GM19372 (cell line): ENCODE measurements around the gene IDH1.
"Not testable (repeated sequence)": the region's sequence is repeated elsewhere in the genome, so short reads cannot be mapped to it uniquely, and the experiment has no call there.

Experiments used
- ATAC-seq: cut with Tn5 transposase; IDR thresholded peaks from one replicate; pipeline ENCODE4 v1.9.1; 2021; ENCODE audit warnings: mild to moderate bottlenecking, low read depth, moderate library complexity; ENCODE audit not compliant: unreplicated experiment

Gene IDH1

DNA sequence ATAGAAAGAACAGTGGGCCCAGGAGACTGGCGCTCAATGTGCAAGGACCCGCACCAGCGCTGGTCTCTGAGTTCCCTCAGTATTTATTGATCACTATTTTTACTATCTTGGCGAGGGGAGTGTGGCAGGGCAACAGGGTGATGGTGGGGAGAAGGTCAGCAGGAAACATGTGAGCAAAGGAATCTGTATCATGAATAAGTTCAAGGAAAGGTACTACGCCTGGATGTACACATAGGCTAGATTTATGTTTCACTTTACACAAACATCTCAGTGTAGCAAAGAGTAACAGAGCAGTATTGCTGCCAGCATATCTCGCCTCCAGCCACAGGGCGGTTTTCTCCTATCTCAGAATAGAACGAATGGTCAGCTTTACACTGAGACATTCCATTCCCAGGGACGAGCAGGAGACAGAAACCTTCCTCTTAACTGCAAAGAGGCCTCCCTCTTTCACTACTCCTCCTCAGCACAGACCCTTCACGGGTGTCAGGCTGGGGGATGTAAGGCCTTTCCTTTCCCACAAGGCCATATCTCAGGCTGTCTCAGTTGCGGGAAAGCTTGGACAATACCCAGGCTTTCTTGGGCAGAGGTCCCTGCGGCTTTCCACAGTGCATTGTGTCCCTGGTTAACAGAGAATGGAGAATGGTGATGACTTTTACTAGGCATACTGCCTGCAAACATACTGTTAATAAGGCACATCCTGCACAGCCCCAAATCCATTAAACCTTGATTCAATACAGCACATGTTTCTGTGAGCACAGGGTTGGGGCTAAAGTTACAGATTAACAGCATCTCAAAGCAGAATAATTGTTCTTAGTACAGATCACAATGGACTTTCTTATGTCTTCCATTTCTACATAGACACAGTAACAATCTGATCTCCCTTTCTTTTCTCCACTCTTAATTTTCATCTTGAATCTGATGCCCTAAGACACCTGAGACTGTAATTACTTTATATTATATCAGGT is 2.3 kb upstream of the IDH1 start:
- ATAC-seq: not testable (repeated sequence)

DNA sequence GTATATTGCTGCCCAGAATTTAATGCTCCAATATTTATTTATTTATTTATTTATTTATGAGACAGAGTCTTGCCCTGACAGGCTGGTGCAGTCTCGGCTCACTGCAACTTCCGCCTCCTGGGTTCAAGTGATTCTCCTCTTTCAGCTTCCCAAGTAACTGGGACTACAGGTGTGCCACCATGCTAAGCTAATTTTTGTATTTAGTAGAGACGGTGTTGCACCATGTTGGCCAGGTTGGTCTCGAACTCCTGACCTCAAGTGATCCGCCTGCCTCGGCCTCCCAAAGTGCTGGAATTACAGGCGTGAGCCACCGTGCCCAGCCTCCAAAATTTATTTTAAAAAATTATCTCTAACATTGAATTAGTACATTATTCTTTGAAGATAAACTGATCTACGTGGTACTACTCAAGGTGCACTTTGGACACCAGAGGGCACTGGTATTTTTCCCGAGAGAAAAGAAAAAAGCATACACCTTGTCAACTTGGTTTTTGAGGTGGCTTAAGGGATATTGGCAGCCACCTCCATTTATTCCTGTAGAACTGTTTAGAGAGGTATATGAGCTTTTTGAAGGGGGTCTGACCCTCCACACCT is 1.4 kb upstream of the IDH1 start:
- no peak for ATAC-seq

DNA sequence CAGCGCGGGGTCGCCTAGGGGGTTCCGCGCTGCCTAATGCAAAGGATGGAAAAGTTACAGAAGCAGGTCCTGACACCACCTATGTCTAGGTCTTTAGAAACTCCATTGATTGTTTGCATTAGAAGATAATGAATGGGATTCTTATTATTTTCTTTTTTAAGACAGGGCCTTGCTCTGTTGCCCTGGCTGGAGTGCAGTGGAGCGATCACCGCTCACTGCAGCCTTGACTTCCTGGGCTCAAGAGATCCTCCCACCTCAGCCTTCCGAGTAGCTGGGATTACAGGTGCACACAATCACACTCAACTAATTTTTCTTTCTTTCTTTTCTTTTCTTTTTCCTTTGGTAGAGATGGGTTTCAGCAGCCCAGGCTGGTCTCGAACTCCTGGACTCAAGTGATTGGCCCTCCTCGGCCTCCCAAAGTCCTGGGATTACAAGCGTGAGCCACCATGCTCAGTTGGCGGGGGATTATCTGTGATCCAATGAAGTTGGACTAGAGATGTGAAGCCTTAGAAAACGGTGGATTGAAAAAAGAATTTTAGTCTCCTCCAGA is 761 bp upstream of the IDH1 start:
- peak; percentile 17 for ATAC-seq

DNA sequence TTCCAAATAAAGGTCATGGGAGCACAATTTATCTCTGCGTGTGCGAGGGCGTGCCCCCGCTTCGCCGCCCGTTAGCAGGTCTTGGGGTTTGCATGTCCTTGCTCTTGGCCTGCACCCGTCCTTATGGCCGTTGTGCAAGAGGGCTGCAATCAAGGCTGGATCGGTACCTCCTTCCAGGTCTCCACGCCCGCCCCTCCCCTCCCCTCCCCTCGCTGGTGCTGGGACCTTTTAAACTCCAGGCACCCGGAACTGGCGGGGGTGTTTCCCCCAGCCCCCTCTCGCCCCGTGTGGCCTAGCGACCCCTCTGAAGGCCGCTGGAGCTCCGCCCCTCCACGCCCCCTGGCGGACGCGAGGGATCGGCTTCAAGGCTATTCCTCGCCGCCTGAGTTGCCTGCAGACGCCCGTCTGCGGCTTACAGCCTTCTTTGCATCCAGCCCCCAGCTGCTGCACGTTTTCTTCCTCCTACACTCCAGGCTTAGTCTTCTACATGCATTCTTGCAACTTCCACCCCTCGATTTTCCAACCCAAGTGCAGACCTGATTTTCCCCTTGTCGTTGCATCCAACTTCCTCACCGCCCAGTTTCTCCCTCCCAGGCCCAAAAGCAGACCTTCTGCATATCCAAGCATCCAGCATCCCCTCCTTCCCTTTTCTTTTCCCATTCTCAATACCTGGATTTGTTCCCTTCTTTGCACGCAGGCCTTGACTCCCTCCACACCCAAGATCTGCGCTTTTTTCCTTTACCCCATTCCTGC is 577 bp downstream of the IDH1 start:
- ATAC-seq: peak; percentile 63

DNA sequence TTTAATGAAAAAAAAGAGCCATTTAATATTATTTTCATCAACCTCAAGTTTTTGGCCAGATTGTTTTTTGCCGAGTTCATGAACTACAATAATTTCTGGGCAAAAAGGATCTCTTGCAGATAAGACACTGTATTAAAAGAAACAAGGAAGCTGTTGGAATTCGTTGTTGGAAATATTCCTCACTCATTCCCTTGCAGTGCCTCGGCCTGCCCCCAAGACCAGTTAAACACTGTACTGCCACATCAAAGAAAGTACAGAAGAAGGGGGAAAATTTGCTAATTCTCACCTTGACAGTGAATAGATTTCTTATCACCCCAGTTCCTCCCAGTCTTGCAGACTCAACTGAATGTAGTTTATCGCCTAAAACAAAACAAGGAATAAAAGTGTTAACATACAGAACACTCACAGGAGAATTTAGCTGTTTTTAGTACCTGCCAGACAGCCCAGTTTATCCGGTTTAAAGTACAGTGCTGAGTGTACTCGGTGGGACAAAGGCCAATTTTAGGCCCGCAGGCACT is 1.2 kb downstream of the IDH1 start:
- ATAC-seq: no peak

DNA sequence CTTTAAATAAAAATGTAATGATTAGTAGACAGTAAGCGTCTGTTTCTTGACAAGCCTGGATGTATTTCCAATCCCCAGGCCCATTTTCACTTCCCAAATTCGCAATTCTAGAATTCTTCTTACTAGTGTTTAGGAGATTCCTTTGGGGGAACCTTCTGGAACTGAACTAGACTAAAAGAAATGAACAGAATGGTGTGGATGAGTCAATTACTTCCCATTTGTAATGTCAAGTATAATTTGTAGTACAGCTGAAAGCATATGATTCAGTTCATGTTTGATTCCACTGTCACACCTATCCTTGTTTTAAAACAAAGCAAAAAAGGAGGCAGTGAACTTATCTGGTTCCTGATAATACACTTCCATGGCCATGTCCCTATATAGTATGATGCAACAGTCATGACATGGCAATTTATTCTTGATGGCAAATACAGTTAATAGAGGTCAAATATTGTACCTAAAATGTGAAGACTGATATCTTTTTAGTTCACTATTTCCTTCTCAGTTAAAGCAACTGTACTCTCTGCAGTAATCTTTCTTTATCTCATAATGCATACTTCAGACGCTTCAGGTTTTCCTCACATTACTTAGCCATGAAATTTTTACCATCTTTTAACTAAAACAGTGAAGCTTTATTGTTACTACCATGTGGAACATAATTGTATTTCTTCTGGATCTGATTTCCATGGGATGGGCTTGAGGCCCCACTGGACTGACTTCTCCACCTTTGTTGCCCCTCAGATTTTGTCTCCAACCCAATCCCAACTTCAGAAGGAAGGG is 2.0 kb downstream of the IDH1 start:
- ATAC-seq: no peak

DNA sequence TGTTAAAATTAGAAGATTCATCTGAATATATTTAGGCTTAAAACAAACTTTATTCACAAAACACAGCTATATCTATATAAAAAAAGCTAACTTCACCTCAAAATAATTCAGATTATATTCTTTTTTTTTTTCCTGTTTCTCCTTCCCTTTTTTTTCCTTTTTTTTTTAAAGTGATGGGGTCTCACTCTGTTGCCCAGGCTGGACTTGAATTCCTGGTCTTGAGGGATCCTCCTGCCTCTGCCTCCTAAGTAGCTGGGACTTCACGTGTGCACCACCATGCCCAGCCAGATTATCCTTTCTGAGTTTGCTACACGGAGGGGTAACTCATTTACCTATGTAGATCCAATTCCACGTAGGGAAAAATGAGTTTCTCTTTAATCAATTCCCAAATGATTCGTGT is 3.8 kb downstream of the IDH1 start:
- ATAC-seq: no peak

DNA sequence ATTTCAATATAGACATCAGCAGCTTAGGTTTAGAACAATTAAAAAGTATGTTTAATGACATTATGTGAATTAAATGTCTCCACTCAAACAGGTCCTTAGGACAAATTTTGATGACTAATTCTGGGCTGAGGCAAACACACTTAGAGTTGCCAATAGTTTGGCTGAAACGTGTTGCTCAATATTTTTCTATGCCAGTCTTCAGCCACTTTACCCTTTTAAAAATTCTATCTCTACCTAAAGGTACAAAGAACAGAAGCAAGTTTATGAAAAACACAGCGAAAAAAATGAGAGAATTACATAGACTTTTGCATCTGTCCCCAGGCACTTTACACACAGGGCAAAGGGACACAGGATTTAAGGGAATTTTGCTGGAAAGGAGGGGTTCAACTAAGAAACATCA is 4.5 kb downstream of the IDH1 start:
- ATAC-seq: no peak

DNA sequence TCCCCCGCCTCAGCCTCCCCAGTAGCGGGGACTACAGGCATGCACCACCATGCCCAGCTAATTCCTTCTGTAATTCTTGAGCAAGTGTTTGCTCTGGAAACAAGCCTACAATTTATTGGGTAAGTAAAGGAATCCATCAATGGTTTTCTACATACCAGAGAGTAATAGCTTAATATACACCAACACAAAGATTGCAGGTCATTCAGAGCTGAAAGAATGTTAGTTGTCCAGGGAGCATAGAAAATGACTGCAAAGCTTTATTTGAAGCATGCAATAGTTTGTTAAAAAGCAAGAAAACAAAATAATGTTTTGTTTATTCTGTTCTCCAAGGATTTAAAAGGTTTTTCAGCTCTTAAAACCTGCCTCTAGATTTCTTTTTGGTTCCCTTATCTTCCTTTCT is 5.6 kb downstream of the IDH1 start:
- ATAC-seq: no peak

DNA sequence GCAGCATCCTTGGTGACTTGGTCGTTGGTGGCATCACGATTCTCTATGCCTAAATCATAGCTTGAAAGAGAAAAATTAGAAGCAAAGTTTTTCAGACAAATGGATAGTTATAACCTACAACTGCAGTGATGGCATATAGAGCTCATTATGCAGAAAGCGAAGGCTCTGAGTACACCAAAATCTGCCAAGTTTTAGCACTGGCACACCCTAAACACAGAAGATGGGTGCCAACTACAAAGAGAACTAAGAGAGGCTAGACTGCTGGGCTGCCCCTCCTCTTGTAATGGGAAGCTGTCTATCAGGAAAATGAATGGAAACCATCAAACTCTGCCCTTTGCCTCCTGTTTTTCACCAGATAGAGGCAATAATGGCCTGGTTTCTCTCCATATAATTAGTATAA is 6.3 kb downstream of the IDH1 start:
- ATAC-seq: no peak

DNA sequence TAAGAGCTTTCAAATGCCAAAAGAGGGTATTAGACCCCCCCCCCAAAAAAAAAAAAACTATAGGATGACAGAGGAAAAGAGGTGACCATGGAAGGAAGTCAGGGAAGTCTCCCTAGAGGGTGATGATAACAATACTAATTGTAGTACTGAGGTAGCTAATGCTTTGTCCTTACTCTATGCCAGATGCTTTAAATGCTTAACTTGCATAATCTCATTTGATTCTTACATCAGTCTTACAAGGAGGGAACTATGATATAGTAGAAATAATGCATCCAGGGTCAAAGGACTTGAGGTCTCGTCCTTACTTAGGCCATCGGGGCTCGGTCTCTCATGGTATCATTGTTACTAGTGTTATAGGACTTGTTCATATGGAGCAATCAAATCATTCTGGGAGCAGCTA is 9.1 kb downstream of the IDH1 start:
- ATAC-seq: no peak

DNA sequence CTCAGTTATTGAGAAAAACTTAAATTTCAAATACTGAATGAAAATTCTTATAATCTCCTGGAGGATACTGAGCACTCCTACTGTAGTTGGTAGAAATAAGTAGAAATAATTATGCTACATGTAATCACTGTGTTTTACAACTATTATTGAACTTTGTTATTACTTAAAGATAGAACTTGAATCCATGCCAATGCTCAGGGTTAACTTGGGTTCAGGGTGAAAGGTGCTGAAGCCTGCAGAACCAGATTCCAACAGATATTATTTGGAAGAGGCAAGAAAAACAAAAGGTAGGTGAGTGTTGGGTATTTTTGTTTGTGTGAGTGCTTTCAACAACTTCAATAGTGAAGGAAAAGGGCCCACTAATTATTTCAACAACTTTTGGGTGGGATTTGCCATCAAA is 10.4 kb downstream of the IDH1 start:
- no peak for ATAC-seq

DNA sequence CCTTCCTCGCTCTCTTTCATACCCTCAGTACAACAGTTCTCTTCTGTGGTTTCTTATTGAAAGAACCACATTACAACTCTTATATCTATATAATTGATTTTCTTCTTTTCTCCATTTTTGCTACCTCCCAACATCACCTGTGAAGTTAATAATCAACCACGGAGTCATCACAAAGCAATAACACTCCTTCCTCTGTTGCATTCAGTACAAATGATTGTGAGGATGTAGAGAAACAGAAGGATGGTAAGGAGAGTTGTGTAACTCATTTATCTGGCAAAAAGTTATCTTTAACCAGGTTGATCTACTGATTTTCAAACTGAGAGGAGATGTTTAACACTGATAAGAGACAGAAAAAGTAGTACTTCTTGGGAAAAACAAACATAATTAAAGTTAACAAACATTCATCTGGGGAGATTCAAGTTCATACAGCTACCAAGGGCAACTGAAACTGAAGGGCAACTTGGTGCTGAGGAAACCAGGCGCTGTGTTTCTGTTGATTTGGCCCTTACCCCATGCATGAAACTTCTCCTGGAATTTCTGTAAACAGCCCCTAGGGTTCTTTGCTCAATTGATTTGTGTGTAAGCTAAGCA is 14.2 kb downstream of the IDH1 start:
- no peak for ATAC-seq

DNA sequence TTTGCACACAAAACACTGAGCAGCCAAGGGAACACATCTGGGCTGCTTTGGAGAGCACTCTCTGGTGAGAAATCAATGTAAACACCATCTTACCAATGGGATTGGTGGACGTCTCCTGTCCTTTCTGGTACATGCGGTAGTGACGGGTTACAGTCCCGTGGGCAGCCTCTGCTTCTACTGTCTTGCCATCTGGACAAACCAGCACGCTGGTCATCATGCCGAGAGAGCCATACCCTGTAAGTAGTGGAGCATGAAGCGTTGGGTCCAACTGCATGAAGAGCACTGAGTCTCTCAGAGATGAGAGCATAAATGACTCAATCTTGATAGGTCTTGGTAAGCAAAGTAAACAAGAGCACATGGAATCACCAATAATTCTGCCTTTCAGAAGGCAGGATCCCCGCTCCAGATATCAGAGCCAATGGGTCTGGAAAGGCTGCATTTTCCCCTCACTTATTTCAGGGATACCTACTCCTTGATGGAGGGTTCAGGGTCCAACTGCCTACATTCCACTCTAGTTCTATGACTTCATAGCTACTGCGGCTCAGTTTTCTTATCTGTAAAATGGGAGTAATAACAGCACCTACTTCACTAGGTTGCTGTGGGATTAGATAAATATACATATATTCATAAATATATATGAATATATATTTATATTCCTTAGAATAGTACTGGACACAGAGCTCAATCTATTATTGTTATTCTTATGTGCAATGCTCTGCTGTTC is 14.9 kb downstream of the IDH1 start:
- no peak for ATAC-seq

DNA sequence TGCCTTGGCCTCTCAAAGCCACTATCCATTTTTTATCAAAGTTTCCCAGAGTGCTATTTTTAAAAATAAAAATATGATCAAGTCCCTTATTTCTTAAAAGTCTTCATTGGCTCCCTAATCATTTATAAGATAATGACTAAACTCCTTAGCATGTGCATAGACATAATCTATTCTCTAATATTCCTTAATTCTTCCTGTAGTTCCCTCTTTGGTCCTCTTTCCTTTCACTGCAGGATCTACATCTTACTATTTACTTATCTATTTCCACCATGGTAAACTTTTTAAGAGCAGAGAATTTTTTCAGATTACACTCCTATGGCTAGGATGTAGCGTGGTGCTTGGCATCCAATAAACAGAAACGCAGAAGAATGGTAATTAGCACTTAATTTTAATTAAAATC is 19.0 kb downstream of the IDH1 start:
- no peak for ATAC-seq

DNA sequence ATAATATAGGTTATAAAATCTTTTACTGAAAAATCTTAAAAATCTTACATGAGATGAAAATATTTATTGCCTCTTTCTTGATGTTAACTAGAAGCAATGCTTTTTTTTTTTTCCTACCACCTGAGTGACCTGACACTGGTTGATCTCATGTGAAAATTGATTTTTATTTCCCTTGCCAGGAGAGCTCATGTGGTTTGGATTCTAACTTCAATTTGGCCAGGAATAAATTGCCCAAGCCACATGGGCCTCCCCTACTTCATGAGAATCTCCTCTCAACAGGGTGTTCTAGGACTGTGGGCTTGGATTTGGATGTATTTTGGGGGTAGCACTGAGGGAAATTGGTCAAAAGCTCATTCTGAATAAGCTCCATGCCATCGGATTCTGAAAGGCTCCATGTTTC is 20.1 kb downstream of the IDH1 start:
- ATAC-seq: no peak

DNA sequence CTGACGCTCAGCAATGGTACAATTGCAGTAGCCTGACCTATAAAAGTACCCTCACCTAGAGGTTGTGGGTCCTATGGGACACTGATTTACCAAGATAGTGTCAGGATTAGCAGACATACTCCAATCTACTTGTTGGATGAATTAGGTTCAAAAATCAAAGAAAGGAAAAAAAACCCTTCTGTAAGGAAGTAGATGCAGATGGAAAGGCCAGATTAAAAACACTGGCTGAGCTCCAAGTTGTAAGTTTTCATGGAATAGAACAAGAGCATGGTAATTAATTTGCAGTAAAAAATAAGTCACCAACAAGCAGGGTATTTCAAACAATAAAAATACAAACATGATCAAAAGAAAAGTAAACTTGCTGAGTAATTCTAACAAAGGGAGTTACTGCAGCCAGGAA is 26.4 kb downstream of the IDH1 start:
- ATAC-seq: no peak

DNA sequence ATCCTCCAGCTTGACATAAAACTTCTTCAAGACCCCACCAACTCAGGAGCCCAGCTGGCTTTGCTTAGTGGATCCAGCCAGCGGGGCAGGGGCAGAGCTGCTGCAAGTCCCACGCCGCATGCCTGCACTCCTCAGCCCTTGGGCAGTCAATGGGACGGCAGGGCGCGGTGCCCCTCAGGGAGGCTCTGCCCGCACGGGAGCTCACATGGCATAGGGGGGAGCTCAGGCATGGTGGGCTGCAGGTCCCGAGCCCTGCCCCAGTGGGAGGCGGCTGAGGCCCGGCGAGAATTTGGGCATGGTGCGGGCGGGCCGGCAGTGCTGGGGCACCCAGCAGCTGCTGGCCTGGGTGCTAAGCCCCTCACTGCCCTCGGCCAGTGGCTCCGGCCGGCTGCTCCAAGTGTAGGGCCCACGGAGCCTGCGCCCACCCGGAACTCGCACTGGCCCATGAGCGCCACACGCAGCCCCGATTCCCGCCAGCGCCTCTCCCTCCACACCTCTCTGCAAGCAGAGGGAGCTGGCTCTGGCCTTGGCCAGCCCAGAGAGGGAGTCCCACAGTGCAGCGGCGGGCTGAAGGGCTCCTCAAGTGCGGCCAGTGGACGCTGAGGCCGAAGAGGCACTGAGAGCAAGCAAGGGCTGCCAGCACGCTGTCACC is 27.2 kb downstream of the IDH1 start:
- no peak for ATAC-seq

DNA sequence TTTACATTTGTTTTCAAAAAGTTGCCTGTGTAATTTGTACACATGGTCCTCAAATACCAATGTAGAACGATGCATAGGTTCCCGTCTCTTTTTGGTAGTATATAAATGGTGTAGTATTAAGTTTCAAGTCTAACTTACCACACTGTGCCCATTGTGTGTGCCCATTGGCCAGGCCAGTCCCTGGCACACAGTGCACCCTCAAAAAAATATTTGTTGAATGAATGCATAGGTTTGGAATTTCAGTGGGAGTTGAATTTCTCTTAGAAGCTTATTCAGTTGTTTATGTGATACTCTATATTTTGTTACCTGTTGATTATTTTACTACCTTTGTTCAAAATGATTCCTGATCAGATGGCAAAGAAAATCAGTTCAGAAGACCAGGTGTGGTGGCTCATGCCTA is 30.1 kb downstream of the IDH1 start:
- ATAC-seq: no peak
